ENCODE measurements around the gene CNTN4.

The CNTN4 gene

GRCh38 chr3:2153547-2153946 lies 54.9 kb downstream of the CNTN4 start:
- no peak for DNase-seq

- no peak for DNase-seq
These were observed 56.0 kb downstream of the CNTN4 start for GRCh38 chr3:2154621-2155020.

GRCh38 chr3:2156244-2156847 lies 57.7 kb downstream of the CNTN4 start:
- peak; percentile 36 for DNase-seq

GRCh38 chr3:2158828-2159227 lies 60.2 kb downstream of the CNTN4 start:
- DNase-seq = no peak

GRCh38 chr3:2166552-2166951 lies 67.9 kb downstream of the CNTN4 start:
- DNase-seq = no peak

- DNase-seq = no peak
These were observed 74.0 kb downstream of the CNTN4 start for GRCh38 chr3:2172561-2173171.

- no peak for DNase-seq
These were observed 82.0 kb downstream of the CNTN4 start for GRCh38 chr3:2180634-2181033.

- no peak for DNase-seq
These were observed 100.2 kb downstream of the CNTN4 start for GRCh38 chr3:2198776-2199279.

- DNase-seq = no peak
These were observed 105.4 kb downstream of the CNTN4 start for GRCh38 chr3:2204054-2204453.

- no peak for DNase-seq
These were observed 107.0 kb downstream of the CNTN4 start for GRCh38 chr3:2205692-2206091.

- no peak for DNase-seq
These were observed 107.9 kb downstream of the CNTN4 start for GRCh38 chr3:2206536-2206935.

- DNase-seq = no peak
These were observed 112.9 kb downstream of the CNTN4 start for GRCh38 chr3:2211568-2211967.

- DNase-seq = no peak
These were observed 113.5 kb downstream of the CNTN4 start for GRCh38 chr3:2212206-2212605.

- DNase-seq = no peak
These were observed 119.7 kb downstream of the CNTN4 start for GRCh38 chr3:2218375-2218774.

- no peak for DNase-seq
These were observed 120.2 kb downstream of the CNTN4 start for GRCh38 chr3:2218816-2219215.

GRCh38 chr3:2236203-2236602 lies 137.5 kb downstream of the CNTN4 start:
- DNase-seq = no peak

- no peak for DNase-seq
These were observed 145.5 kb downstream of the CNTN4 start for GRCh38 chr3:2244137-2244536.

- DNase-seq = no peak
These were observed 148.4 kb downstream of the CNTN4 start for GRCh38 chr3:2246873-2247648.

GRCh38 chr3:2247831-2248230 lies 149.2 kb downstream of the CNTN4 start:
- no peak for DNase-seq

GRCh38 chr3:2250783-2251182 lies 152.1 kb downstream of the CNTN4 start:
- no peak for DNase-seq

- no peak for DNase-seq
These were observed 163.1 kb downstream of the CNTN4 start for GRCh38 chr3:2261747-2262146.

GRCh38 chr3:2262204-2262603 lies 163.5 kb downstream of the CNTN4 start:
- no peak for DNase-seq

GRCh38 chr3:2266606-2267005 lies 167.9 kb downstream of the CNTN4 start:
- DNase-seq = no peak

- DNase-seq = no peak
These were observed 170.1 kb downstream of the CNTN4 start for GRCh38 chr3:2268779-2269178.
